AG09319 (cell line): ENCODE data around the gene TRPM6.

Experiments
- DNase-seq: peaks from one replicate; pipeline ENCODE4 v3.0.0-alpha.2; 2010; ENCODE audit warnings: low read depth; ENCODE audit errors: extremely low read depth
- TF ChIP-seq, protein P1 (sequence below): IDR thresholded peaks from 2 replicates; pipeline ENCODE4 v1.5.1; 2011; ENCODE audit warnings: low read depth, mild to moderate bottlenecking, inconsistent platforms, low read length, moderate library complexity

TRPM6 gene

DNA sequence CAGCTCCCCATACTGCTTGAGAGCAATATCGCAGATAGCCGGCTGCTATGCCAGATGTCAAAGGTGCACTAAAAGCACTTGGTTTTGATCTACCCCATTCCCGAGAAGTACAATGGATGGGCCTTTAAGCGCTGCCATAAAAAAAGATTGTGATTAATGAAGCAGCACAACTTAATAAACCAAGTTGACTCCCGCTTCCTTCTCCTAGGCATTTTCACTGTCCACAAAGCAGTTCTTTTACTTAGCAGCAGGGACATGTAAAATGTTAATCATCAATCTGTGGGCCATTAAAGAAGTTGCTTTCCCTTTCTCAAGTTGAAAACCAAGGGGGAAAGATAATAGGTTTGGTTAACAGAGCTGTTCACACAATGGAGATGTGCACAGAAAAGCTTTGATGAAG is 176.4 kb downstream of the TRPM6 start:
- TF ChIP-seq, protein P1, sequence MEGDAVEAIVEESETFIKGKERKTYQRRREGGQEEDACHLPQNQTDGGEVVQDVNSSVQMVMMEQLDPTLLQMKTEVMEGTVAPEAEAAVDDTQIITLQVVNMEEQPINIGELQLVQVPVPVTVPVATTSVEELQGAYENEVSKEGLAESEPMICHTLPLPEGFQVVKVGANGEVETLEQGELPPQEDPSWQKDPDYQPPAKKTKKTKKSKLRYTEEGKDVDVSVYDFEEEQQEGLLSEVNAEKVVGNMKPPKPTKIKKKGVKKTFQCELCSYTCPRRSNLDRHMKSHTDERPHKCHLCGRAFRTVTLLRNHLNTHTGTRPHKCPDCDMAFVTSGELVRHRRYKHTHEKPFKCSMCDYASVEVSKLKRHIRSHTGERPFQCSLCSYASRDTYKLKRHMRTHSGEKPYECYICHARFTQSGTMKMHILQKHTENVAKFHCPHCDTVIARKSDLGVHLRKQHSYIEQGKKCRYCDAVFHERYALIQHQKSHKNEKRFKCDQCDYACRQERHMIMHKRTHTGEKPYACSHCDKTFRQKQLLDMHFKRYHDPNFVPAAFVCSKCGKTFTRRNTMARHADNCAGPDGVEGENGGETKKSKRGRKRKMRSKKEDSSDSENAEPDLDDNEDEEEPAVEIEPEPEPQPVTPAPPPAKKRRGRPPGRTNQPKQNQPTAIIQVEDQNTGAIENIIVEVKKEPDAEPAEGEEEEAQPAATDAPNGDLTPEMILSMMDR, result no peak
- no peak for DNase-seq

DNA sequence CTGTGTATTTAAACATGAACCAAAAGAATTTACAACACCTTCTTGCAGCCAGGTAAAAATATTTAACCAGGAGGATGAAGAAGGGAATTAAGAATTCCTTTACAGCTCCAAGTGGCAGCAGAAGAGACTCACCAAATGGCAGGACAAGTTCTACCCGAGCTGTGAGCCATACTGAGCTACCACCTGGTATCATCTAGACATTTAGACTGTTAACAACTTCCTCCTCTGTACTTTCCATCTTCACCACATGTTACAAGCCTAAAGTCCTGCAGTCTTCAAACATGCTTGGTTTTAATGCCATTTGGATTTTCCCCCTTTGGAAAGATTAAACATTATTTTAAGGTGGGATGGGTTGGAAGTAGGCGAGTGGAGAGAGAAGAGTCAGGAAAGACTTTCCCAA is 190.2 kb downstream of the TRPM6 start:
- TF ChIP-seq, protein P1, result no peak
- no peak for DNase-seq

DNA sequence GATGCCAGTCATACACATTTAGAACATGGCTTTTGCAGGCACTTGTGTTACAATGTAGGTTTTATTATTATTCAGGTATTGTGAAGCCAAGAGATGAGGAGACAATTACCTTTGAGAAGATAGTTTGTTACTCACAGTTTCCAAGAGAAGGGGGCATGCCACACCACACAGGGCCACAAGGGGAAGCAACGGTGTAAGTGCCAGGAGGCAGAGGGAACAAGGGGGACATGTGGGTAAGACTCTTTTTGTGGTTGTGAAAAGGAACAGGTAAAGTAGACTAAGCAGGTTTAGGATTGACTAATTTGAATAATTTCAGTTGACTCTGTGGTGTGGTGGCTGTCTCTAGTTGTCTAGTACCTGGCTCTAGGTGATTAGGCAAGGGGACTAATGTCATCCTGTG is 191.2 kb downstream of the TRPM6 start:
- DNase-seq, result no peak
- TF ChIP-seq, protein P1, result no peak; the same call in 1 of the 2 replicates

DNA sequence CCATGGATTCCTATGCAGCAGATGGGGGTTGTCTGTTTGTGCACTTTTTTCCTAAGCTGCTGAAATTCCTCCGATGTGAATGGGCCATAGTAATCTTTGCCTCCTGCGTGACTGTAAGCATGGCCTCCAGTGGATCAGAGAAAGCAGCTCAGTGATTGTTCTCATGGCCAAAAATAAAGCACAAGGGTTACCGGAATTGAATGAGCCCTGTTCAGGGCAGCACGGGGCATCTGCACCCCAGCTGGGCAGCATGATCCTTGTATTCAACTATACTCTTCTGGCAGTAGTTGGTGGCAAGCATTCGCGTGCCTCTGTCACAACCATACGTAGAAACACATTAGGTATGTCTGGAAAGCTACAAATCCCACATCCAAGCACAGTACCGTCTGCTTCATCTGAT is 196.7 kb downstream of the TRPM6 start:
- DNase-seq, result no peak

DNA sequence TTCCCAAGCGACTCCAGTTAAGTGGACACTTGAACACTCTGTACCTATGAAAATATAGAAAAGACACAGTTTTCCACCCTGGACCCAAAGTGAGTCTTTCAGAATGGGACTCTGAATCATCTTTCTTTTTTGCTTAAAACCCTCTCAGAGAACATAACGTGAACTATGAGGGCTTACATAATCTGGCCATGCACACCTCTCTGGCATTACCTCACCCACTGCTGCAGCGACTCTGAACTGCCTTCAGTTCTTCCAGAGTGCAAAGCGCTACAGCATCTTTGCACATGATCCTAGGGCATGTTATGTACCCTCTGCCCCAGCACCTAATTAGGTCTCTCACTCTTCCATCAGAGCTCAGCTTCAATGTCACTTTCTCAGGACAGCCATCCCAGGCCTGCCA is 204.4 kb downstream of the TRPM6 start:
- DNase-seq, result no peak
- TF ChIP-seq, protein P1, result no peak

More for the DNA sequence above, 196.7 kb downstream of the TRPM6 start:
- TF ChIP-seq, protein P1, result no peak

DNA sequence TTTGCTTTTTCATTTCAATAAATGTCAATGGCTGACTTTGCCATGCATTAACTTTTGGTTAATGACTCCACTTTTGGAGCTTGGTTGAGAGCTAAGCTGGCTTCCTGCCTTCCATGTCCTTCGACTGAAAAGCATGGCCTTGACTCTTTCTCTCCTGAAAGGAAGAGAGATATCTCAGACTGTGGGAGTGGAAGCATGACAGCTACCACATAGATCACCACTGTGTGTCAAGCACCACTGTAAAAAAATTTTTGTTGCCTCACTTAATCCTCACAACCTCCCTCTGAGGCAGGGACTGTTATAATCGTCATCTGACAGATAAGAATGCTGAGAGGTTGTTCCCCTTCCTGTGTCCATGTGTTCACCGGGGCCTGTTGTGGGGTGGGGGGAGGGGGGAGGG is 205.8 kb downstream of the TRPM6 start:
- TF ChIP-seq, protein P1, result no peak

DNA sequence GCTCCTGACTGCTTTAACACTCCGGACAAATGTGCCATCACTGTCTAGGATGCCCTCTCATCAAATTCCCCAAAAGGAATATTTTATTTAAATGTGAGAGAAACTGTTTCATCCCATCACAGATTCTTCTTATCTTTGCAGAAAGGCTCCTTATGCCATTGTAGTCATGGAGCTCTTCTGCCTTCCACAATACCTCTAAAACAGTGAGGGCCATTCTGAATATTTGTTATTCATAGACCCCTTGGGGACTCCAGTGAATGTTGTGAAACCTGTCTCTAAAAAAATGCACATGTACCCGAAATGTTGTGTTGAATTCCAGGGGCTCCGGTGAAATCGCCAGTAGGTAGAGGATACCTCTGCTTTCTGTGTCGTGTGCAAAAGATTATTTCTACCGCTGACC is 213.6 kb downstream of the TRPM6 start:
- TF ChIP-seq, protein P1, result no peak
- DNase-seq, result no peak

More for the DNA sequence above, 205.8 kb downstream of the TRPM6 start:
- no peak for DNase-seq
